Right hindlimb (tissue), 1 donor: ENCODE results near the gene SPSB3.

Experiments
- DNase-seq: peaks from one replicate; pipeline ENCODE4 v3.0.0-alpha.2; 2018

The SPSB3 gene

DNA sequence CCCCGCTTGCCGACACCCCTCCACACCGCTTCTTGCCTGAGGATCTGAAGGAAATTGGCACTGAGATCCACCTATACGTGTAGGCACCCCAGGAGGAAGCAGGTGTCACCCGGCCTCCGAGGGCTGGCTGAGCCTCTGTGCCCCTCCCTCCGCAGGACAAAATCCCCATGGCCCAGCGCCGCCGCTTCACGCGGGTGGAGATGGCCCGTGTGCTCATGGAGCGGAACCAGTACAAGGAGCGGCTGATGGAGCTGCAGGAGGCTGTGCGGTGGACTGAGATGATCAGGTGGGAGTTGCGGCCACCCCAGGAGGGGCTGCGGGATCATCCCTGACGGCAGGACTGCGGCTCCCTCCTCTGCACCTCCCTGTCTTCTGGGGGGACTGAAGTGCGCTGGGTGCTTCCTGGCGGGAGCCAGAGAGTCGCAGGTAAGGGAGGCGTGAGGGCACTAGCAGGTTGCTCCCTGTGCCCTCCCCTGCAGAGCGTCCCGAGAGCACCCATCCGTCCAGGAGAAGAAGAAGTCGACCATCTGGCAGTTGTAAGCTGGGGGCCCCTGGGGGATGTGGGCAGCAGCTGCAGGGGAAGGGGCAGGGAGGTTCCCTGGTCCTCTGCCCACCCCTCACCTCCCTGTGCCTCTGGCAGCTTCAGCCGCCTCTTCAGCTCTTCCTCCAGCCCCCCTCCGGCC, 20.0 kb downstream of the SPSB3 start:
- DNase-seq: peak; percentile 21

DNA sequence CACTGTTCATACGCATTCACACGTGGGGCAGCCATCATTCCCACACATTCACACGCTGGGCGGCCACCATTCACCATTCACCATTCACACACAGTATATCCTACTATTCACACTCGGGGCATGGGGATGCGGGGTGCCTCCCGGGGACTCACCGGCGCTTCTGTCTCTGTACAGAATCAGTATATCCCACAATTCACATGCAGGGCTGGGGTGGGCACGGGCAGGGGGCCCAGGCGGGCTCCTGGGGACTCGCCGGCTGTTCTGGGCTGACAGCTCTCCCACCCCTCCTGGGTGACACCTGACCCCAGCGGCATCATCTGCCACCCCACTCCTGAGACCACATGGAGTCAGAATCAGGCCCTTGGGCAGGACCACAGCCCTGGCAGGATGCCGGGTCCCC, 20.6 kb downstream of the SPSB3 start:
- DNase-seq: peak; percentile 11

DNA sequence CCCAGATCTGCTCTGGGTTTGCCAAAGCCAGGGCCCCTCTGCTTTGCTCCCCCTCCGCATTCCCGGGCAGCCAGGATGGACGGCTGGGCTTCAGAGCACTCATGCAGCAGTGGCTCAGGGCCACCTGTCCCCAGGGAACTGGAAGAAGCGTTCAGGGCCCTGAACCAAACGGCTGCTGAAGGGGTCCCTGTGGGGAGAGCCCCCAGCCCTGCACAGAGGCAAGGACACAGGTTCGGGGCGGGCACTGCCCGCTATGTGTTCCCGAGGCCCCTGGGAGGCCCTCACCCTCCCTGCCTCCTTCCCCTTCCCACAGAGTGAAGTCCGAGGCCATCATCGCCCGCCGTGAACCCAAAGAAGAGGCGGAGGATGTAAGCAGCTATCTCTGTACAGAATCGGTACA, 21.5 kb downstream of the SPSB3 start:
- DNase-seq: peak; percentile 12

DNA sequence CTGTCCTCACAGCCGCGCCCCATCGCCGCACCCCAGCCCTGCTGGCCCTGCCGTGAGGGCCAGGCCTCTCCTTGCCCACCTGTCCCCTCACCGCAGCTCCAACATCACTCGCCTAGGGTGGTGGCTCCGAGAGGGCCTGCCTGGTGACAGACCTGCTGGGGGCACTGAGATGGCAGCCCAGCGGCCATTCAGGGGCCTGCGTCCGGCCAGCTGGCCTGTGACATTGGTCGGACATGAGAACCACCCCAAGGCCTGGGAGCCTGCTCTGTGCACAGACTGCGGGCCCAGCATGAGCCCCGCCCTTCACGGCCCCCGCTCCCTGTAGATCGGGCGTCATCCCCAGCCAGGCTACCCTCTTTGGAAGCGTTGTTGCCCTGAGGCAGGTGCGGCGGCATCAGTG, 22.9 kb downstream of the SPSB3 start:
- no peak for DNase-seq

DNA sequence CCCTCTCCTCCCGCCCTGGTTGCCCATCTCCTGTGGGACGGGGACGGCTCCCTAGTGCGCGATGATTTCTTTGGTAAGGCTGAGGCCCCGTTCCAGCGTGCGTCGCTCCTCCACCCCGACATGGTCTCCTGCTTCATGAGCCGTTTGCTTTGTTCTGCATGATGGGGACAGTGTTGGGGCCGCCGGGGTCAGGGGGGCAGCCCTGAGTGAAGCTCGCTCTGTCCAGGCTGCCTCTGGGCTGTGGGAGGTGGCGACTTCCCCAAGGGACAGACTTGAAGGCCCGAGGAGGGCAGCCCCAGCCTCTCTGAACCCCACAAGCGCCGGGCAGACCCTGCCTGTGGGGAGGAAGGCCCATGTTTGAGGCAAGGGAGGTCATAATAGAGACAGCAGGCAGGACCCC, 23.4 kb downstream of the SPSB3 start:
- no peak for DNase-seq

DNA sequence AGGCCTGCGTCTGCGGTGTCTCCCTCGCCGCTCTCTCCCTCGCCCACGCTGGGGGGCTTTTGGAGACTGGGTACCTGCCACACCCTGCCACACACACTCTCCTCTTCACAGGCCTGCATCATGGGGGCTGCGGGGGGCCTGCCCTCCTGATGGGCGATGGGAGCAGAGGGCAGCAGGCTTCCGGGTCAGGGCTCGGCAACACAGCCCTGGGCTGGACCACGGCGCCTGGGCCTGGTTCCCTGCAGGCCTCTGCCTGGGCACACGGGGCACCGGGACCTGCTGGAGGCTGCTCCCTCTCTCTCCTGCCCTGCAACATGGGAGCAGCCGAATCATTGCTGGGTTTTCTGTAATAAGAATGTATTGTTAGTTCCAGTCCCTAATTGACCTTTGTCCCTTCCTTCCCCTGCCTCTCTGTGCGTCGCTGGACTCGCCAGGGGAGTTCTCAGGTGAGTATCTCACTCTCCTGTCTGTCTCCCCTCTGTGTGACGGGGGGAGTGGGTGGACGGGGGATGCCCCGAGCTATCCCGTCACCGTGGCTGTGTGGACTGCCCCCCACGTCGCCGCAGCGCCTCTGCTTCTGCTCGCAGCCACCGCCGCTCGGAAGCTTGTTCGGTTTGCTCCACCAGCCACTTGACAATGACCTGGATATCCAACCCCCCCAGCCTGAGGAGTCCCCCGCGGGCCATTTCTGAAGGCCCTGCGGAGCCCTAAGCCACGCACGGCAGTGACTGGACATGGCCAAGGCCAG, 24.5 kb downstream of the SPSB3 start:
- no peak for DNase-seq

DNA sequence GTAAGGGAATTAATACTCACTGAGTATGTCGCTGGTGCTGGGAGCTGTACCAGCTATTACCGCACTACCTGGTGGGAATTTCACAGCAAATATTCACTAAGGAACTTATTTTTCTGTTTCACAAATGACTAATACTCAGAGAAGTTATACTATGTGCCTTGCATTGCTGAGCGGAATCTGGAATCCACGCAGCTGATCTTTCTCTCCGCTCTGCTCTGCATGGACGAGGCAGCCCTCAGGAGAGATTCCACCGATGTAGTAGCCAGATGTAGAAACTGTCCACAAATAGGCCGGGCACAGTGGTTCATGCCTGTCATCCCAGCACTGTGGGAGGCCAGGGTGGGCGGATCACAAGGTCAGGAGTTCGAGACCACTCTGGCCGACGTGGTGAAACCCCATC, 28.2 kb downstream of the SPSB3 start:
- no peak for DNase-seq

DNA sequence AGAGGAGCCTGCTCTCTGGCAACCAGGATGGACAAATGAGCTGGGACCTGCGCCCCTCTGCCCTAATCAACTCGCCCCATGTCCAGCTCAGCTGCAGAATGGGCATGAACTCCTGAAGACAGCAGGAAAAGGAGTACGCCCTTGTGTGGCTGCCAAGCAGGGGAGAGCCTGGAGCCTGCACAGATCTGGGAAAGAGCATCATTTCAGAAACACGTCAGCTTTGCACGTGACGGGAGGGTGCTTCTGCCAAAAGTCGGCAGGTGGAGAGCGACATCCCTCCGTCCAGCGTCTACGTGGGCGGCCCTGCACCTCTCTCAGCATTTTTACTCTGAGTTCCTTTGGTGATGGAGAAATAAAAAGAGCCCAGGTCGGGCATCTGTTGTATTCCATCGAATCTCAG, 29.5 kb downstream of the SPSB3 start:
- DNase-seq: no peak

DNA sequence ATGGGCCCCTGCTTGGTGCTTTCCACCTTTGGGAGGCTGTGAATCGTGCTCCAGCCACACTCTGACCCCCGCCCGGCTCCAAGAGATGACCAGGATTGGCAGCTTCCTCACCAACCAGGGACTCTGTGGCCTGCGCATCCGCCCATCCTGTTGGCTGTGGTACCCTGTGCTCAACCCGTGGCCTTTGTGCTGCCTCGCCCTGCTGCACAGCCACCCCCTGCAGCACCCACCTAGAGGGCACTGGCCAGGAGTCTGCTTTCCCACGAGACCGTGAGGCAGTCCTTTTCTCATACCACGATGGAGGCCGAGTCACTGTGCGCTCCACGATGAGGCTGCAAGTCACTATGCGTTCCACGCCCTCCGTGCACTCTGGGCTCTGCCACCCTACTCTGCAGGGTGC, 30.4 kb downstream of the SPSB3 start:
- no peak for DNase-seq

DNA sequence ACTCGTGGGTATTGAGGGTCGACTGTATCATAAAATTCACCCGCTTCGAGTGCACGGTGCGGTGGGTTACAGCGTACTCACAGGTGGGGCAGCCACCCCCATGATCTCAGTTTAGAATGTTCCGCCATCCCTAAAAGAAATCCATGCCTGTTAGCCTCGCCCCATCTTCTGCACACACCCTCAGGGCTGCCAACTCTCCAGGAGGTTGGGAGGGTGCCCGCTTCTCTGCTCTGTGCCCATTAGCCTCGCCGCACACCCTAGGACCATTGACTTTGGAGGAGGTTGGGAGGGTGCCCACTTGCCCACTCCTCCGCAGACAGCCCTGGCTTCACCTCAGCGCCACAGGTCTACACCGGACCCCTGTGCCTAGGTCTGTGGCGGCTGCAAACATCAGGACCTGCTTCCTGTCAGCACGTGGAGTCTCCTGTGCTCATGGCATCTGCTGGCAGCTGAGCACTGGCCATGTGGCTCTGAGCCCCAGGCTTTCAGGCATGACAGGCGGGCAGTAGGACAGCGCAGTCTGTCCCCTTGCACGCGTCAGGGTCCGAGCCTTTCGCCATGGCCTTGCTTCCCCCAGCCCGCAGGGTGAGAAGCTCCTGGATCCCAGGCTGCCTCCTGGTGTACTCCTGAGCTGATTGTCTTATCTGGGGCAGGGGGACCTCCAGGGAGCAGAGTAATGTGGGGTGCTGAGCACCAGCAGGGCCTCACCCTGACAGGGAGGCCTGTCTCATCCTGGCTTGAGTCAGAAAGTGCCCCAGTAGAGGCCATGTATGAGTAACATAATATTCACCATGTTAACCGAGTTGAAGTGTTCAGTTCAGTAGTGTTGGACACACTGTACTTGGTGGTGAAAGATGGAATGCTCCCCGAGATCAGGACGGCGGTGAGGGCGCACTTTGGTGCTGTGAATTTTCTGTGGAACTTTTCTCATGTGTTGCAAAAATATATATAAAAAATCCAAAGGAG, 32.9 kb downstream of the SPSB3 start:
- no peak for DNase-seq

DNA sequence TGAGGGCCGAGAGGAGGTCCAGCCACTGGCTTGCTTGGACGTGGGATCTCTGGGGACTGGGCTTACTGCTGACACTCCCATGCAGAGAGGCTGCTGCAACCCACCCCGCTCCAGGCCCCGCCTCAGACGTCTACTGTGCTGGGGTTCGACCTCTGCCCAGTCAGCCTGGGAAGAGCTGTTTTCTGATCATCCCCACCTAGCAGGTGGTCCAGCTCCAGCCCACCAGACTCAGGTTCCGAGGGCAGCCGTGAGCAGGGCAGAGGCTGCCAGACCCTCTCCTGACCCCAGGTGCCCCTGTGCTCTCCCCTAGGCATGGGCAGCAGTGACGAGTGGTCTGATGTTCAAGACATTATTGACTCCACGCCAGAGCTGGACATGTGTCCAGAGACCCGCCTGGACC, 34.4 kb downstream of the SPSB3 start:
- no peak for DNase-seq

DNA sequence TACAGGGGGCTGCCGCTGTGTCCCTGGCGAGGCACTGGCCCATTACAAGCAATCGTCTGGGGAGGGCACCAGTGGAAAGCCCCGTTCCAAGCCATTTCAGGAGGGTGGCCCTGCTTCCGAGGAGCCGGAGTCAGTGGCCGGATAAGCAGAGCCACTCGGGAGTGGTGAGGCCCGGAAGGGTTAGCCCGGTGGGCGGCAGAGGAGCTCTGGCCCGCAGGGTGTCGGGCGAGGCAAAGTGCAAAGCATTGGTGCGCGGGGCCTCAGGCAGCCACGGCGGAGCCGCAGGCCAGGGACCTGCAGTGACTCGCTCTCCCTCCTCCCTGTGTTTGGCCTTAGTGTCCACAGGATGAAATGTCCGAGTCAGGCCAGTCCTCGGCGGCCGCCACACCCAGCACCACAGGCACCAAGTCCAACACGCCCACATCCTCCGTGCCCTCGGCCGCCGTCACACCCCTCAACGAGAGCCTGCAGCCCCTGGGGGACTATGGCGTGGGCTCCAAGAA, 35.6 kb downstream of the SPSB3 start:
- no peak for DNase-seq

DNA sequence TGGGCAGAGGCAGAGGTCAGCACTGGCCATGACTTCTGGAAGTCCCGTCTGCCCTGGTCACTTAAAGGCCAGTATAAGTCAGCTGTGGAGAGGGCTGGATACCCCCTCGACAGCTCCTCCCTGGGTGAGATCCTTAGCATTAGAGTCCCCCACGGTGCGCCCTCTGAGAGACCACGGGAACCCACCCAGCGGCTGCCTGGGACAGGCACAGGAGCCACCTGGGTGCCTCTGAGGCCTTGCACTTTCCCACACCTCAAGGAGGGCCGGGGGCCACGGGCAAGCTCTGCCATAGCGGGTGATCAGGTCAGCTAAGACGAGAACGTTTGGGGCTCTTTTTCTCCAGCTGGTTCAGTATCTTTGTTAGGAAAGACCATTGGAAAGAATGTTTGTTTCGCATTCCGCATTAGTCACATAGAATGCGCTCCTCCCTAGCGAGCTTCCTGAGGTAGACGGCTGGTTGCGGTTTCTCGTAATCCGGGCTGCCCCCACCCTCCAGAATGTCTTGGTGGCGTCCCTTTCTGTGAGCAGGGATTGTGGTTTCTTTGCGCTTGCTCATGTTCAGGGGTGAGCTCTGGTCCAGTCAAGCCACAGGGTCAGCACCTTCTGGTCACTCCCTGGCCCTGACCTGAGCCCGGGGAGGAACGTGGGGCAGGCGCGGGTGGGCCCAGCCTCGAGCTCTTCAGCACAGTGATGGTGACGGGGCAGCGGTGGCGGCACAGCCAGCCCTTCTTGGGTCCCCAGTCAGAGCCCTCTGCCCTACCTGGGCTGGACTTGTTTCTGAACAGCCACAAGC, 36.3 kb downstream of the SPSB3 start:
- no peak for DNase-seq

DNA sequence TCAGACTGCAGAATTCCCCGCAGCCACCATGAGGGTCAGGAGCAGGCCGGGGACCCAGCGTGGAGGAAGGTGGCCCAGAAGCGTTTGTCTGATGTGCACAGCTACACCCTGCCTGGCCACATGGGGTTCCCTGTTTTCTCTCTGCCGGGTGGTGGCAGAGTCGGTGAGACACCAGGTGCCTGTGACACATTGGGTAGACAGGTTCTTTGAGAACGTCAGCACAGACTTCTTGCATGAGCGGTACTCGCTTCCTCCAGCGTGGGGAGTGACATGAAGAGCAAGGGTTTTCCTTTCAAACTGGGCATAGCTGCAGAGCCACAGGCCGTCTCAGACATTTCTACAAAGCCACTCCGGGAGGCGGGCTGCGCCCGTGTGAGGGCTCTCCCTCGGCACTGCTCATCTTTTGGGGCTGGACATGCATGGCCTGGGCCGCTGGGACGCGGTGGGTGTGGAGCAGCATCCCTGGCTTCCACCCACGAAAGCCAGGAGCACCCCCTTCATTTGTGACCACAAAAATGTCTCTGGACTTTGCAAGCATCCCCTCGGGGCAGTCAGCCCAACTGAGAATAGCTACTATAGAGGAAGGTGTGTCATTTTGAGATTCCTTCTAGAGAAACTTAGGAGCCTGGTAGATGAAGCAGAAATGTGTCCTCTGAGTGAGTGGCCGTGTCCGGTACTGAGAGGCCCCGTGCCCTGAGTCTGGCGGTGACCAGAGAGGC, 37.0 kb downstream of the SPSB3 start:
- no peak for DNase-seq

DNA sequence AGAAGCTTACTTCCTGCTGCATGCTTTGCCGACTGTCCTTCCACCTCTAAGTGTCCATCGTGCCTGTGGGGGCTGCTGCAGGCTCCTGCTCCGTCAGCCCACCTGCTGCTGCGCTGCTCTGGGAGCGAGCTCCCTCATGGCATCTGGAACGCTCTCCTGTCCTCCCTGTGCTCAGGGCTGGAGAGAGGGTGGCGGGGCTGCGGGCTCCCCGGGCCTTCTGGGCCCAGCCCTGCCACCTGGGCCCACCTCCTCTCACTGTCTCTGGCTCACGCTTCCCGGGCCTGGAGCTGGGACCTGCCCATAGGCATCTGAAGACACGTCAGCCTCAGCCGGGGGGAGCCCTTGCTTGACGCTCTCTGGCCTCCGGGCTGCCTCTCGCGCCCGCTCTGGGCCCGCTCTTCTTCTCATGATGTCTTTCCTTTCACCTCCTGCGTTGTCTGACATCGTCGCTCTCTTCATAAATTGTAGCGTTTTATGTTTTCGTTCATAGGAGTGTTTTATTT, 38.0 kb downstream of the SPSB3 start:
- DNase-seq: no peak

DNA sequence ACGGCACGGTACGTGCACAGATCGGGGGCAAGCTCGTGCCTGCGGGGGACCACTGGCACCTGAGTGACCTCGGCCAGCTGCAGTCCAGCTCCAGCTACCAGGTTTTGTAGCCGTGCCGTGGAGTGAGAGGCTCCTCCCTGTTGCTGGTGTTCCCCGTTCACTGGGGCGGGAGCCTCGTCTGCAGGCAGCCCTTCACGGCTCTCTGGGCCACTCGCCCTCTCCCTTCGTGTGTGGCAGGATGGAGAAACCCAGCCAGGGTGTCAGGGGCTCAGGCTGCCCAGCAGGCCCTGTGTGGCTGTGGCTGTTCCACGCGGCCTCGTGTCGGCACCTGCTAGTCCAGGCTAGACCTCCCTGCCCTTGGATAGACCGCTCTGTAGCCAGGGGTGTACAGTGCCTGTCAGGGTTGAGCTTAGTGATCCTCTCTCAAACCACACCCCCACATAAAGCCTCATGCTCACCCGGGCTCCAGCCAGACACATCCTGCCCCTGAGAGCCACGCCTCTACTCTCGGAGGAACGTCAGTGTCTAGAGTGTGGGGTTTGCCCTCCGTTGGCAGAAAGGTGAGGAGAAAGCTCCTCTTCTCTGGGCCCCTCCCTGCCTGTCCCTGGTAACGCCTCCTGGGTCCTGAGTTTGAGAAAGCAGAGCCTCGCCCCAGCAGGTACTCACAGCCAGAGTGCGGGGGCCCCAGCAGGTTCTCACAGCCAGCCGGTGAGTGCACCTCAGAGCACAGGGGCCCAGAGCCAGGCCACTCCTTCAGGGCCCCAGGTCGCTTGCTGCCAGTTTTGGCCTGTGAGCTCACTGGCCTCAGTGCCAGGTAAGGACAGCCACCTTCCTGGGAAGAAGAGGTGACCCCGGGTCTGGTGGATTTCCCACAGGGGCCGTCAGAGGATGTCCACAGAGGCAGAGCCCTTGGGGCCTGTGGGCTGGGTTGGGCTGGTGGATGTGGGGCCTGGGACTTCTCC, 38.7 kb downstream of the SPSB3 start:
- DNase-seq: no peak

DNA sequence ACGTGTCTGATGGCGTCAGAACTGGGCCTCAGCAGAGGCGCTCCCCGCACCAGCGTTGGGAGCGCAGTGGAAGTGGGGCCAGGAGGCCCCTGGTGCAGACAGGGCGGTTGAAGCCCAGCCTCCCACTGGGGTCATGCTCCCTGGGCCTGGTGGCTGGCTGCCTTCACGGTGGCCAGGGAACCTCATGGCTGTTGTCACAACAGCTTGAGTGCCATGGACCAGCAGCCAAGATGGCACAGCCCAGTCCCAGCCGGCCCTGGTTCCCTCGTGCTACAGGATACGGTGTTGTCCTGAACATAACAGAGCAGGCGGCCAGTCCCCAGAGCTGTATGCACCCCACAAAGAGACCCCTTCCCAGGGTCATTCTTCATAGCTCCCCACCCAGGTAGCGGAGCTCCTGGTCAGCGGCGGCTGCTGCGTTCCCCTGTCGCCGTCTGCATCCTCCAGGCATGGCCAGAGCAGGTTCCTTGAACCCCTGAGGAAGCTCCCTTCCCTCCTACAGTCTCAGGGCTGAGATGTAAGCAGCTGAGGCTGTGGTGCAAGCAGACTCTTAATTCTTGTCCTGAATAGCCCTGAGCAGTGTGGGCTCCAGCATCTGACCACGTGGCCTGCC, 40.7 kb downstream of the SPSB3 start:
- no peak for DNase-seq

DNA sequence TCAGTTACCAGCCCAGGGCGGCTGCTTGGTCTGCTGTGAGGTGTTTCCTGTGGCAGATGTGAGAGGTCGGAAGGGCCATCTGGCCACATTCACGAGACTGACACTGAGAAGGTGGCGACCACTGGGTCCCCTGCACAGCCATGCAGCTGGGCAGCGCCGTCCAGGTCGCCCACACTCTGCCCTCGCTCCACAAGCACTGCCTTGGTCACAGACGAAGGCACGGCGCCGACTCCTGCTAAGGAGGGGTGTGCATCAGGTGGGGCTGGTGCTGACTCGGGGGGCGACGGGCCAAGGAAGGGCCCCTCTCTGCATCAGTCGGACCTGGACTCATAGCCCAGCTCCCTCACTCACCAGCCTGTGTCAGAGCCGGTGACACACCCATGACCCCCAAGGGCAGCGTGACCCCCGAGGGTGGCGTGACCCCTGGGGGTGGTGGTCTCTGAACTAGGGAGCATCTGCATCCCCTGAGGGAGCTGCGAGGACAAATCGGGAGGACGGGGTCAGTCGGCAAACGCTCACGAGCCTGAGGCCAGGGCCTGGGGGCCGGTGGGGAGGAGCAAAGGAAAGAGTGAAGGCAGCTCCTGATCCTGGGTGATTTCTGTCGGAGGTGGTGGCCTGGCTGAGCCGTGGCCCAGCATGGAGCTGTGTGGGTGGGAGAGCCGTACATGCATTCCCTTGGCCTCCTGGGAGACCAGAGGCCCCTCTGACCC, 41.4 kb downstream of the SPSB3 start:
- DNase-seq: no peak

DNA sequence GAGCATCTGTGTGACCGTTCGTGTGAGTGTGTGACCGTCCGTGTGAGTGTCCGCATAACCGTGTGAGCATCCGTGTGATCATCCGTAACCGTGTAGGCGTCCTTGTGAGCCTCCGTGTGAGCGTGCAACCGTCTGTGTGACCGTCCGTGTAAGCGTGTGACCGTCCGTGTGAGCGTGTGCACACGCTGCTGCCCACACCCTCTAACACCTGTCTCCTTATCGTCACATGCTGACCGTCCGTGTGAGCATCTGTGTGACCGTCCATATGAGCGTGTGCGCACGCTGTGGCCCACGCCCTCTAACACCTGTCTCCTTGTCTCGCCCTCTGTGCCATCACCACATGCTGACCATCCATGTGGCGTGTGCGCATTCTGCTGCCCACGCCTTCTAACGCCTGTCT, 42.1 kb downstream of the SPSB3 start:
- DNase-seq: no peak
